Type B pancreatic cell (in vitro differentiated cells): ENCODE data around the gene TOM1L1. TPM values are rescaled to one million over a fixed set of nuclear protein-coding genes. Genes with fewer than 3 reads are reported as not detected.

Source experiments
- DNase-seq: peaks from one replicate; pipeline ENCODE4 v3.0.0; 2021; ENCODE audit warnings: mixed read lengths; ENCODE audit not compliant: unreplicated experiment; ENCODE audit errors: extremely low spot score
- H3K27ac Mint-ChIP-seq: 2 replicates; pipeline ENCODE4 v1.8.0; 2021; ENCODE audit warnings: mild to moderate bottlenecking, mixed read lengths
- H3K27me3 Mint-ChIP-seq: 2 replicates; pipeline ENCODE4 v1.8.0; 2021; ENCODE audit warnings: mixed read lengths
- H3K36me3 Mint-ChIP-seq: 2 replicates; pipeline ENCODE4 v1.8.0; 2021; ENCODE audit warnings: mixed read lengths
- H3K4me1 Mint-ChIP-seq: one replicate; pipeline ENCODE4 v1.8.0; 2021; ENCODE audit warnings: mixed read lengths; ENCODE audit not compliant: unreplicated experiment
- H3K4me3 Mint-ChIP-seq: 2 replicates; pipeline ENCODE4 v1.8.0; 2021; ENCODE audit warnings: mild to moderate bottlenecking, mixed read lengths
- H3K9me3 Mint-ChIP-seq: 2 replicates; pipeline ENCODE4 v1.8.0; 2021; ENCODE audit warnings: mixed read lengths
- total RNA-seq: library from RNA; stranded (reverse); gene quantifications from 2 replicates; pipeline ENCODE4 v1.2.1, GENCODE V29; 2021; ENCODE audit warnings: low replicate concordance
- TF ChIP-seq, protein P1 (sequence below): fragments of 200-600 bp; sonication (generic); conservative IDR thresholded peaks from 2 replicates; pipeline ENCODE4 v1.5.0; 2021; ENCODE audit warnings: antibody characterized with exemption, mild to moderate bottlenecking

TOM1L1 gene
- total RNA-seq, 1 donor from 2014 or later: 46.7 TPM

GRCh38 chr17:54899721-54900456 lies 763 bp upstream of the TOM1L1 start:
- peaks cover 16% of the 10 kb centered on the region for H3K4me1 Mint-ChIP-seq
- peak overlapping the region; percentile 58 for H3K27ac Mint-ChIP-seq
- H3K9me3 Mint-ChIP-seq: no peaks in the 10 kb centered on the region
- H3K36me3 Mint-ChIP-seq: peaks cover under 1% of the 10 kb centered on the region
- peaks cover 15% of the 10 kb centered on the region for H3K27me3 Mint-ChIP-seq
- TF ChIP-seq, protein P1, sequence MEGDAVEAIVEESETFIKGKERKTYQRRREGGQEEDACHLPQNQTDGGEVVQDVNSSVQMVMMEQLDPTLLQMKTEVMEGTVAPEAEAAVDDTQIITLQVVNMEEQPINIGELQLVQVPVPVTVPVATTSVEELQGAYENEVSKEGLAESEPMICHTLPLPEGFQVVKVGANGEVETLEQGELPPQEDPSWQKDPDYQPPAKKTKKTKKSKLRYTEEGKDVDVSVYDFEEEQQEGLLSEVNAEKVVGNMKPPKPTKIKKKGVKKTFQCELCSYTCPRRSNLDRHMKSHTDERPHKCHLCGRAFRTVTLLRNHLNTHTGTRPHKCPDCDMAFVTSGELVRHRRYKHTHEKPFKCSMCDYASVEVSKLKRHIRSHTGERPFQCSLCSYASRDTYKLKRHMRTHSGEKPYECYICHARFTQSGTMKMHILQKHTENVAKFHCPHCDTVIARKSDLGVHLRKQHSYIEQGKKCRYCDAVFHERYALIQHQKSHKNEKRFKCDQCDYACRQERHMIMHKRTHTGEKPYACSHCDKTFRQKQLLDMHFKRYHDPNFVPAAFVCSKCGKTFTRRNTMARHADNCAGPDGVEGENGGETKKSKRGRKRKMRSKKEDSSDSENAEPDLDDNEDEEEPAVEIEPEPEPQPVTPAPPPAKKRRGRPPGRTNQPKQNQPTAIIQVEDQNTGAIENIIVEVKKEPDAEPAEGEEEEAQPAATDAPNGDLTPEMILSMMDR: no peak
- H3K4me3 Mint-ChIP-seq: peak overlapping the region; percentile 96
- no peak for DNase-seq

DNA sequence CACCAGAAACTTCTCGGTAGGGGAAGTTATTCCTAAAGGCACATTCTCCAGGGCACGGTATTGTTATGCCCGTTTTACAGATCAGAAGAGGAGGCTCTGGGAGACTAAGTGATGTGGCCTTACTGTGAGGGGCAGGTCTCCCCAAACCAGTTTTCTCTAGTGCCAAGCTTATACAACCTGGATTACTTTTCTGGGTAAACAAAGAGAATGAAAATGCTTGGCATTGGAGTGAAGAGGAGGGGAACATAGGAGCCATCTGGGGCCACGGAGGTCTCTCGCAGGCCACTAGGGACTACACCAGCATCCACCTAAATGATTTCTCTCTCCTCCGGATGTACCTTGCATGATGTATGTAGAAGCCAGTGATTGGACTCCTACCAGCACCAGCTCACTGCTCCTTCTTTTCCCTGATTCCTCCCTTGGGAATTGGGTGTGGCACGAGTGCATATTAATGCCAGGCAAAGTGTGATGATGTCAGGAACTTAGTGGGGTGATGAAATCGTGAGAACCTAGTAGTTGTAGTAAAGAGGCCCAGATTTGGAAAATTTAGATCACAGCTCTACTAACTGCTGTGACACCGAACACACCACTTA lies 674 bp downstream of the TOM1L1 start:
- H3K36me3 Mint-ChIP-seq: peaks cover 4% of the 10 kb centered on the region
- H3K27me3 Mint-ChIP-seq: peaks cover 15% of the 10 kb centered on the region
- TF ChIP-seq, protein P1: no peak
- H3K4me3 Mint-ChIP-seq: peak overlapping the region; percentile 96
- H3K9me3 Mint-ChIP-seq: no peaks in the 10 kb centered on the region
- DNase-seq: no peak
- H3K4me1 Mint-ChIP-seq: peaks cover 16% of the 10 kb centered on the region
- H3K27ac Mint-ChIP-seq: peak overlapping the region; percentile 57

DNA sequence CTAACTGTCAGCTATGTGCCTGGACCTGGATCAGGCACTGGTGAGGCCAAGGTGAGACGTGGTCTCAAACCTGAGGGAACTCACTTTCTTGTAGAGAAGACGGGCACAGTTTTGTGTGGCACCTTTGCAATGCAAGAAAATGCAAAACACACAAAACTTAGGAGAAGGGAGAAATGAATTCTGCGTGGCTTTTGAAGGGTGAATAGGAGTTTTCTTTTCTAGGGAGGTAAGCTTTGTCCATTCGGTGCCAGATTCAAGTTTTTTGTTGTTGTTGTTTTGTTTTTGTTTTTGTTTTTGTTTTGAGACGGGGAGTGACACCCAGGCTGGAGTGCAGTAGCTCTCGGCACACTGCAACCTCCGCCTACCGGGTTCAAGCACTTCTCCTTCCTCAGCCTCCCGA lies 1.4 kb downstream of the TOM1L1 start:
- Mint-ChIP-seq H3K9me3 (no peaks in the 10 kb centered on the region), H3K27ac (peak overlapping the region; percentile 57), H3K4me3 (peak overlapping the region; percentile 96), H3K36me3 (peaks cover 9% of the 10 kb centered on the region), H3K4me1 (peaks cover 21% of the 10 kb centered on the region), H3K27me3 (peaks cover 15% of the 10 kb centered on the region)
- no peak for DNase-seq
- TF ChIP-seq, protein P1: no peak

DNA sequence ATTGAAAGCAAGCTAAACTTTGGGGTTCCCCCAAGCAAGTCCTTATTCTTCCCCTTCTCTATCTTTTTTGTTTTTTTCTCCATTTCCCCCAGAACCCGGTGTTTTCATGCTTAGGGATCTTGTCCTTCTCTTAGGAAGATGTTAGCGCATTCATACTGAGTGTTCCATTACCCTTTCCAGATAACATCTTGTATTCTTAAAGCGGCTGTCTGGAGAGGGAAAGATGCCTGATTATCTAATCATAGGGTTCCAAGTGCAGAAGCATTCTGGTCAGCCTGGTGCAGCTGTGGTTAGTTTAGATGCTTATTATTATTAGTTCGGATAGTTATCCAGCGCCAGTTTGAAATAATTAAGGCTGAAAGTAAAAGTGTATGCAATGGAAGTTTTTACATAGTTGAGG lies 2.0 kb downstream of the TOM1L1 start:
- TF ChIP-seq, protein P1: no peak
- Mint-ChIP-seq H3K4me3 (no peak overlapping the region), H3K36me3 (peaks cover 15% of the 10 kb centered on the region), H3K27me3 (peaks cover 15% of the 10 kb centered on the region), H3K27ac (no peak overlapping the region), H3K9me3 (no peaks in the 10 kb centered on the region), H3K4me1 (peaks cover 21% of the 10 kb centered on the region)
- DNase-seq: no peak

GRCh38 chr17:54903375-54903774 lies 2.7 kb downstream of the TOM1L1 start:
- DNase-seq: no peak
- H3K27me3 Mint-ChIP-seq: peaks cover 15% of the 10 kb centered on the region
- peaks cover 21% of the 10 kb centered on the region for H3K4me1 Mint-ChIP-seq
- peaks cover 20% of the 10 kb centered on the region for H3K36me3 Mint-ChIP-seq
- TF ChIP-seq, protein P1: no peak
- H3K27ac Mint-ChIP-seq: no peak overlapping the region
- H3K4me3 Mint-ChIP-seq: no peak overlapping the region
- no peaks in the 10 kb centered on the region for H3K9me3 Mint-ChIP-seq
